Measurements from ENCODE around the gene GPR158. TPM values are rescaled to one million over a fixed set of nuclear protein-coding genes. Genes with fewer than 3 reads are reported as not detected.

GPR158 gene
- total and polyA plus RNA-seq, 9 of the 15 experiments (the other 6 are each of a cell fraction or from before 2014, with no cell fraction given), result 4.0 to 7.6 (median 5.0) TPM

DNA sequence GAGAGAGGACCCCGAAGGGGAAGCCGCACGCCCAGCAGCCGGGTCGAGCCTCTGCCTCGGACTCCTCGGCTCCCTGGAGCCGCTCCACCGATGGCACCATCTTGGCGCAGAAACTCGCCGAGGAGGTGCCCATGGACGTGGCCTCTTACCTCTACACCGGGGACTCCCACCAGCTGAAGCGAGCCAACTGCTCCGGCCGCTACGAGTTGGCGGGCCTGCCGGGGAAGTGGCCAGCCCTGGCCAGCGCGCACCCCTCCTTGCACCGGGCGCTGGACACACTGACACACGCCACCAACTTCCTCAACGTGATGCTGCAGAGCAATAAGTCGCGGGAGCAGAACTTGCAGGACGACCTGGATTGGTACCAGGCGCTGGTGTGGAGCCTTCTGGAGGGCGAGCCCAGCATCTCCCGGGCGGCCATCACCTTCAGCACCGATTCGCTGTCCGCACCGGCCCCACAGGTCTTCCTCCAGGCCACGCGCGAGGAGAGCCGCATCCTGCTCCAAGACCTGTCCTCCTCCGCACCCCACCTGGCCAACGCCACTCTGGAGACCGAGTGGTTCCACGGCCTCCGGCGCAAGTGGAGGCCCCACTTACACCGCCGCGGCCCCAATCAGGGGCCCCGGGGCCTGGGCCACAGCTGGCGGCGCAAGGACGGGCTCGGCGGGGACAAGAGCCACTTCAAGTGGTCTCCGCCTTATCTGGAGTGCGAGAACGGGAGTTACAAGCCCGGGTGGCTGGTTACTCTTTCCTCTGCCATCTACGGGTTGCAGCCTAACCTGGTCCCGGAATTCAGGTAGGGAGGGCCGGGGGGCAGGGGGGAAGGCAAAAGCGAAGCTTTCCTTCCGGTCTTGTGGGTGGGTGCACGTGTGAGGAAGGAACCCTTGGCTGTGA is 973 bp downstream of the GPR158 start:
- TF ChIP-seq REST (IDR thresholded peaks at IDR 0.05; ENCODE audit: borderline replicate concordance) (peak; percentile 62), REST (CRISPR knock-in tag; IDR thresholded peaks at IDR 0.05; ENCODE audit: low read depth) (no peak), FOSL1 (tag; conservative IDR thresholded peaks at IDR 0.05) (no peak)
- peaks cover 0 to 25% of the 10 kb centered on the region in 2 experiments; a peak in 2 of 5 replicates for H3K4me1 ChIP-seq (replicated peaks in 1 of 2; ENCODE audit: control insufficient read depth in 2 of 2, insufficient read depth in 2 of 2, low read length in 2 of 2)
- peaks cover 0 to 17% of the 10 kb centered on the region in 2 experiments; a peak in 3 of 5 replicates for H3K27me3 ChIP-seq (ENCODE audit: control insufficient read depth in 2 of 2, insufficient read depth in 2 of 2, low read length in 2 of 2)
- H3K4me3 ChIP-seq, result no peak overlapping the region
- no TSS peak for BruUV-seq (replicated peaks)
- DNase-seq (ENCODE audit: extremely low read depth in 1 of 4, low spot score in 3 of 4) (no peak), ATAC-seq (no peak), FAIRE-seq (no peak)
- CTCF ChIA-PET (ENCODE audit: low intra/inter-chr PET ratio), result no interaction called here
- in situ Hi-C loops (cut with MboI), result no loop called here
- no peaks in the 10 kb centered on the region for H4K20me1 ChIP-seq (replicated peaks; ENCODE audit: control insufficient read depth, insufficient read depth, low read length)
- WGBS (ENCODE audit: insufficient coverage, low coverage, missing lambda C conversion rate), result 33% methylated on average over 51 of the region's 66 CpGs
- no peaks in the 10 kb centered on the region for H3K36me3 ChIP-seq (ENCODE audit: control insufficient read depth, insufficient read depth, low read length)
- no peak overlapping the region for H2AFZ ChIP-seq (ENCODE audit: low read depth, low read length)
- H3K27ac ChIP-seq (ENCODE audit: extremely low read depth, low read depth, low read length), result no peak overlapping the region
- no peaks in the 10 kb centered on the region for H3K9me3 ChIP-seq (replicated peaks; ENCODE audit: control insufficient read depth, insufficient read depth, low read depth, low read length)
- H3K9ac ChIP-seq (ENCODE audit: insufficient read depth in 1 of 2, low read depth in 2 of 2, low read length in 2 of 2), result no peak overlapping the region
- POLR2A ChIA-PET, result interaction anchor here (0.5 kb wide), 1 partner anchor 9 kb away, joined by 3 read pairs; no protein-coding TSS in a partner anchor
- no peaks in the 10 kb centered on the region for H3K79me2 ChIP-seq (ENCODE audit: control insufficient read depth, insufficient read depth, low read length)
- intact Hi-C loops (cut with micrococcal nuclease), result no loop called here
- H3K4me2 ChIP-seq (ENCODE audit: insufficient read depth, low read length), result no peak overlapping the region
- H3K9me1 ChIP-seq (ENCODE audit: control insufficient read depth, insufficient read depth, low read length), result peaks cover 2% of the 10 kb centered on the region
